LNCAP (cell line): ENCODE measurements around the gene CYP2U1.

Source experiments
- CTCF ChIP-seq: fragments of 450-650 bp; IDR thresholded peaks from 2 replicates; pipeline ENCODE4 v1.5.1; 2017; ENCODE audit warnings: mild to moderate bottlenecking

CYP2U1 gene

GRCh38 chr4:107931775-107932321, 499 bp downstream of the CYP2U1 start:
- no peak for TF ChIP-seq CTCF

GRCh38 chr4:107935246-107935645, 3.9 kb downstream of the CYP2U1 start:
- no peak for TF ChIP-seq CTCF

DNA sequence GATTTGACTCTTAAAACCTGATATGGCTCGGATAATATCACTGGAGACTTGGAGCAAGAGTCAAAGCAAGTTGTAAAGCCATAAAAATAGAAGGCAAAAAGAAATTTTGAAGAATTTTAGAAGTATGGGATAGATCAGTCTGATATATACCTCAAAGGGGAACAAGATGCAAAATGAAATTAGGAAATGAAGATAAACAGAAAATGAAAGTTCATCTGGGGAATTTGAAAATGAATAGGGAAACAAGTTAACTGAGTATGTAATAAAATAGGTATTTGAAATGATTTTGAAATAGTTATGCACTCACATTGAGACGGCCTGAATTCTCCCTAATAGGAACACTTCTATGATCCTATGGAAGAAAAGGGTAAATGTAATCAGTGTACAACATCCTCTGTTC, 5.7 kb downstream of the CYP2U1 start:
- TF ChIP-seq CTCF = no peak

- TF ChIP-seq CTCF = no peak
Measured at GRCh38 chr4:107939307-107939706, 8.0 kb downstream of the CYP2U1 start.

DNA sequence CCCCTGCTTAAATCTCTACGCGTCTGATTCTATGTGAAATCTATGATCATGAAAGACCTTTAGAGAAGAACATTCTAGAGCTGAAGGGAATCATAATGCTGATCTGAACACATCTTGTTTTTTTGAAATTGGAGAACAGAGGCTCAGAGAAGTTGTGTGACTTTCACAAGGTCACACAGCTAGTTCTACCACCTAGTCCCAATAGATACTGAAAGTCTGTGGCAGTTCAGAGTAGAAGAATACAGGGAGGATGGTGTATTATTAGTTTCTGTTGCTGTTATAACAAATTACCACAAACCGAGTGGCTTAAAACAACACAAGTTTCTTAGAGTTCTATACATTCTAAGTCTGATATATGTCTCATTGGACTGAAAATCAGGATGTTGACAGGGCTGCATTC, 14.5 kb downstream of the CYP2U1 start:
- TF ChIP-seq CTCF = no peak

GRCh38 chr4:107950746-107951540, 19.6 kb downstream of the CYP2U1 start:
- no peak for TF ChIP-seq CTCF

GRCh38 chr4:107951551-107951950, 20.2 kb downstream of the CYP2U1 start:
- no peak for TF ChIP-seq CTCF
